ENCODE results near the gene ZBTB11. TPM values are rescaled to one million over a fixed set of nuclear protein-coding genes. Genes with fewer than 3 reads are reported as not detected.

ZBTB11 gene
- total and polyA plus RNA-seq, 9 of the 15 experiments (the other 6 are each of a cell fraction or from before 2014, with no cell fraction given): 6.2 to 31.9 (median 21.4) TPM

GRCh38 chr3:101640256-101640655, 36.7 kb downstream of the ZBTB11 start (continued):
- TF ChIP-seq CBX3 (IDR thresholded peaks at IDR 0.05; ENCODE audit: borderline replicate concordance in 1 of 2, low read length in 2 of 2): no peak
- no peak for TF ChIP-seq ZSCAN29 (IDR thresholded peaks at IDR 0.05)
- TF ChIP-seq ELF2 (CRISPR knock-in tag; IDR thresholded peaks at IDR 0.05): no peak
- TF ChIP-seq ADNP (tag; IDR thresholded peaks at IDR 0.05): no peak
- no peak for TF ChIP-seq IRF9 (tag; IDR thresholded peaks at IDR 0.05)
- peak; percentile 55; the same call in 1 of the 2 replicates for TF ChIP-seq GATA2 (CRISPR knock-in tag; IDR thresholded peaks at IDR 0.05)
- no peak for TF ChIP-seq HNRNPK (IDR thresholded peaks at IDR 0.05; ENCODE audit: low read depth, low read length, poor library complexity, severe bottlenecking)
- no peak for TF ChIP-seq DEAF1 (CRISPR knock-in tag; IDR thresholded peaks at IDR 0.05)
- no peak for TF ChIP-seq ARHGAP35 (IDR thresholded peaks at IDR 0.05; ENCODE audit: partially characterized antibody)
- no peak for TF ChIP-seq ZKSCAN8 (CRISPR knock-in tag; IDR thresholded peaks at IDR 0.05)
- TF ChIP-seq ZNF764 (CRISPR knock-in tag; IDR thresholded peaks at IDR 0.05; ENCODE audit: low read depth): no peak
- TF ChIP-seq KLF1 (tag; IDR thresholded peaks at IDR 0.05): no peak
- TF ChIP-seq CHAMP1 (IDR thresholded peaks at IDR 0.05): no peak
- no peak for TF ChIP-seq ZNF778 (CRISPR knock-in tag; IDR thresholded peaks at IDR 0.05)
- no peak for TF ChIP-seq FOXA1 (IDR thresholded peaks at IDR 0.05; ENCODE audit: borderline replicate concordance)
- no peak for TF ChIP-seq KLF16 (IDR thresholded peaks at IDR 0.05)
- TF ChIP-seq ZNF584 (CRISPR knock-in tag; IDR thresholded peaks at IDR 0.05; ENCODE audit: low read depth): no peak
- TF ChIP-seq HMBOX1 (IDR thresholded peaks at IDR 0.05): peak; percentile 62; the same call in 1 of the 2 replicates
- TF ChIP-seq ILF3 (IDR thresholded peaks at IDR 0.05; ENCODE audit: borderline replicate concordance): no peak
- TF ChIP-seq, protein P1, sequence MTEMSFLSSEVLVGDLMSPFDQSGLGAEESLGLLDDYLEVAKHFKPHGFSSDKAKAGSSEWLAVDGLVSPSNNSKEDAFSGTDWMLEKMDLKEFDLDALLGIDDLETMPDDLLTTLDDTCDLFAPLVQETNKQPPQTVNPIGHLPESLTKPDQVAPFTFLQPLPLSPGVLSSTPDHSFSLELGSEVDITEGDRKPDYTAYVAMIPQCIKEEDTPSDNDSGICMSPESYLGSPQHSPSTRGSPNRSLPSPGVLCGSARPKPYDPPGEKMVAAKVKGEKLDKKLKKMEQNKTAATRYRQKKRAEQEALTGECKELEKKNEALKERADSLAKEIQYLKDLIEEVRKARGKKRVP (CRISPR knock-in tag; IDR thresholded peaks at IDR 0.05): no peak
- TF ChIP-seq RBBP5 (IDR thresholded peaks at IDR 0.05; ENCODE audit: borderline replicate concordance, insufficient read depth, low read length, poor library complexity, severe bottlenecking): peak; percentile 12
- TF ChIP-seq CHD1 (IDR thresholded peaks at IDR 0.05; ENCODE audit: low read length): no peak
- no peak for TF ChIP-seq NCOR1 (IDR thresholded peaks at IDR 0.05)
- no peak for TF ChIP-seq BACH1 (tag; IDR thresholded peaks at IDR 0.05)

Data from K562 (cell line).